Endothelial cell of umbilical vein (primary cell): ENCODE measurements around the gene CALHM6. TPM values are rescaled to one million over a fixed set of nuclear protein-coding genes. Genes with fewer than 3 reads are reported as not detected.

ENCODE experiments used
- BruUV-seq: library from RNA; stranded (reverse); fragments of 400-500 nt; replicated peaks from 2 replicates; lab custom pipeline; 2021; lab: Mats Ljungman, UMichigan
- CTCF ChIA-PET: fragments of 300-600, 350-600 bp; sonication (Branson Sonifier 250); formaldehyde crosslinking; loops from one replicate; lab custom pipeline; 2021; ENCODE audit warnings: antibody characterized with exemption, inconsistent platforms; lab: Charles Lee
- POLR2A ChIA-PET: fragments of 300-600, 350-600 bp; sonication (Branson Sonifier 250); formaldehyde crosslinking; loops from one replicate; lab custom pipeline; 2021; ENCODE audit warnings: antibody characterized with exemption, inconsistent platforms; lab: Charles Lee
- DNase-seq: peaks from one replicate; pipeline ENCODE4 v3.0.0-alpha.2; 2011; ENCODE audit warnings: low read depth, low spot score
- FAIRE-seq: peaks from 2 replicates; lab custom pipeline; 2011; peaks lifted over from hg19 to GRCh38; lab: Jason Lieb, UNC
- H2AFZ ChIP-seq: 2 replicates; pipeline ENCODE4 v1.6.0; 2012; ENCODE audit warnings: low read depth, low read length, control low read depth, inconsistent platforms
- H3K27ac ChIP-seq: 2 replicates; pipeline ENCODE4 v1.5.1; 2011; ENCODE audit warnings: low read depth, mild to moderate bottlenecking, control low read depth, low read length, moderate library complexity; ENCODE audit not compliant: insufficient read depth
- H3K27me3 ChIP-seq, 2 experiments: 2 replicates each; pipeline versions ENCODE4 v1.6.0 to v1.6.1; 2011; ENCODE audit warnings: low read length in 2 of 2, mixed read lengths in 1 of 2; ENCODE audit not compliant: control insufficient read depth in 2 of 2, insufficient read depth in 2 of 2
- H3K36me3 ChIP-seq, 2 experiments: 2 replicates in 1 of 2; 3 replicates in 1 of 2; pipeline ENCODE4 v1.5.1; 2011; ENCODE audit warnings: low read length in 2 of 2, mild to moderate bottlenecking in 1 of 2, moderate library complexity in 1 of 2; ENCODE audit not compliant: control insufficient read depth in 2 of 2, insufficient read depth in 2 of 2; ENCODE audit errors: extremely low read depth in 1 of 2
- H3K4me1 ChIP-seq: 3 replicates; pipeline ENCODE4 v1.5.1; 2011; ENCODE audit warnings: mild to moderate bottlenecking, low read length; ENCODE audit not compliant: control insufficient read depth, insufficient read depth; ENCODE audit errors: extremely low read depth
- H3K4me2 ChIP-seq: 2 replicates; pipeline ENCODE4 v1.6.1; 2011; ENCODE audit warnings: low read length, control low read depth, mixed read lengths; ENCODE audit not compliant: insufficient read depth
- H3K4me3 ChIP-seq, 3 experiments: fragments of 200-600 bp in 1 of 3; sonication (generic), shearing (Covaris generic) in 1 of 3; replicated peaks in 1 of 3; 2 replicates each; pipeline ENCODE4 v1.5.1; 2011 to 2016; ENCODE audit warnings: control low read depth in 3 of 3, low read length in 3 of 3, mild to moderate bottlenecking in 2 of 3, inconsistent platforms in 1 of 3, low read depth in 1 of 3, moderate library complexity in 1 of 3; ENCODE audit not compliant: insufficient read depth in 1 of 3
- H3K79me2 ChIP-seq: 2 replicates; pipeline ENCODE4 v1.6.0; 2012; ENCODE audit warnings: low read length, inconsistent platforms; ENCODE audit not compliant: control insufficient read depth, insufficient read depth
- H3K9ac ChIP-seq: replicated peaks from 2 replicates; pipeline ENCODE3; 2011; ENCODE audit warnings: low read length, control low read depth; ENCODE audit not compliant: insufficient read depth; ENCODE audit errors: extremely low read depth
- H3K9me1 ChIP-seq: replicated peaks from 3 replicates; pipeline ENCODE4 v1.6.0; 2011; ENCODE audit warnings: mild to moderate bottlenecking, low read length; ENCODE audit not compliant: control insufficient read depth, insufficient read depth; ENCODE audit errors: extremely low read depth
- H3K9me3 ChIP-seq: replicated peaks from 2 replicates; pipeline ENCODE4 v1.5.1; 2012; ENCODE audit warnings: low read length, inconsistent platforms; ENCODE audit not compliant: control insufficient read depth, insufficient read depth
- H4K20me1 ChIP-seq: replicated peaks from 2 replicates; pipeline ENCODE3; 2011; ENCODE audit warnings: mild to moderate bottlenecking, low read length; ENCODE audit not compliant: control insufficient read depth, insufficient read depth; ENCODE audit errors: extremely low read depth
- CTCF ChIP-seq, 2 donors: IDR thresholded peaks; 1 replicate in 1 of 2; 2 replicates in 1 of 2; pipeline ENCODE4 v1.5.1; 2011; ENCODE audit warnings: low read length in 2 of 2, mild to moderate bottlenecking in 2 of 2, moderate library complexity in 2 of 2, control low read depth in 1 of 2, inconsistent platforms in 1 of 2, low read depth in 1 of 2; ENCODE audit not compliant: insufficient read depth in 1 of 2; ENCODE audit errors: extremely low read depth in 1 of 2
- EZH2 ChIP-seq: IDR thresholded peaks from 2 replicates; pipeline ENCODE4 v1.6.1; 2012; ENCODE audit warnings: borderline replicate concordance, low read depth, mild to moderate bottlenecking, moderate library complexity, low read length, inconsistent platforms; ENCODE audit not compliant: severe bottlenecking
- FOS ChIP-seq: IDR thresholded peaks from 2 replicates; pipeline ENCODE4 v1.6.1; 2011; ENCODE audit warnings: mild to moderate bottlenecking, low read length, moderate library complexity, borderline replicate concordance; ENCODE audit not compliant: insufficient read depth
- GATA2 ChIP-seq: IDR thresholded peaks from 2 replicates; pipeline ENCODE4 v1.7.0; 2011; ENCODE audit warnings: low read depth, mild to moderate bottlenecking, moderate library complexity, mixed read lengths, low read length; ENCODE audit not compliant: insufficient read length, insufficient read depth
- JUN ChIP-seq: IDR thresholded peaks from 2 replicates; pipeline ENCODE4 v1.6.1; 2011; ENCODE audit warnings: borderline replicate concordance, low read depth; ENCODE audit not compliant: insufficient read length, insufficient read depth
- MAX ChIP-seq: IDR thresholded peaks from 2 replicates; pipeline ENCODE4 v1.6.1; 2011; ENCODE audit not compliant: insufficient read depth, insufficient read length
- MYC ChIP-seq: IDR thresholded peaks from one replicate; pipeline ENCODE4 v1.6.1; 2011; ENCODE audit warnings: mild to moderate bottlenecking, low read depth, low read length
- POLR2A ChIP-seq: IDR thresholded peaks from 2 replicates; pipeline ENCODE4 v1.6.1; 2012; ENCODE audit warnings: low read depth, mild to moderate bottlenecking, control low read depth, low read length
- POLR2AphosphoS5 ChIP-seq: IDR thresholded peaks from 2 replicates; pipeline ENCODE4 v1.6.1; 2012; ENCODE audit warnings: low read depth, mild to moderate bottlenecking, control low read depth, low read length, moderate library complexity; ENCODE audit not compliant: insufficient read depth
- dilution Hi-C: fragments of 300-500 bp; cut with MboI; formaldehyde crosslinking; loops from one replicate; pipeline ENCODE4 v1.15.0; 2019; ENCODE audit warnings: low sequenced_read_pairs; ENCODE audit not compliant: extremely low pct_ligation_motif_present
- intact Hi-C: fragments of 100-400 bp; cut with micrococcal nuclease; formaldehyde crosslinking; loops from one replicate; pipeline ENCODE4 v1.10.0; 2022
- polyA plus RNA-seq, 4 experiments: library from polyadenylated mRNA; depleted of rRNA in 3 of 4; stranded (reverse) in 3 of 4; unstranded in 1 of 4; fragments of >200 nt; gene quantifications; 2 replicates each; pipeline versions ENCODE4 v1.2.1 to v1.2.3, GENCODE V29; 2011 to 2012; ENCODE audit warnings: missing spikeins in 1 of 4
- total RNA-seq: library from RNA; stranded (reverse); gene quantifications from 2 replicates; pipeline ENCODE4 v1.2.3, GENCODE V29; 2021

The CALHM6 gene
- total and polyA plus RNA-seq, 2 donors (not counting 3 experiments of a cell fraction or from before 2014, with no cell fraction given), result 0.08 TPM; not detected in 1

GRCh38 chr6:116437656-116438055 lies 23.5 kb upstream of the CALHM6 start:
- H4K20me1 ChIP-seq, result no peaks in the 10 kb centered on the region
- TF ChIP-seq MAX (no peak), CTCF (IDR thresholded peaks at IDR 0.05; ENCODE audit: extremely low read depth in 1 of 2, insufficient read depth in 1 of 2, low read depth in 1 of 2, low read length in 2 of 2) (no peak), JUN (no peak), POLR2AphosphoS5 (no peak), FOS (no peak), EZH2 (no peak), POLR2A (no peak), MYC (no peak), GATA2 (no peak)
- no peak for DNase-seq
- no peaks in the 10 kb centered on the region for H3K27me3 ChIP-seq
- no peak overlapping the region for H3K4me2 ChIP-seq
- H3K4me1 ChIP-seq, result no peaks in the 10 kb centered on the region
- H2AFZ ChIP-seq, result no peak overlapping the region
- H3K79me2 ChIP-seq, result no peaks in the 10 kb centered on the region
- H3K27ac ChIP-seq, result no peak overlapping the region
- FAIRE-seq, result no peak
- BruUV-seq, result no TSS peak
- H3K9me3 ChIP-seq, result no peaks in the 10 kb centered on the region
- H3K36me3 ChIP-seq, result no peaks in the 10 kb centered on the region
- no peak overlapping the region for H3K9ac ChIP-seq
- H3K4me3 ChIP-seq, result no peak overlapping the region
- POLR2A ChIA-PET, result no interaction called here
- no peaks in the 10 kb centered on the region for H3K9me1 ChIP-seq
- intact Hi-C loops (no loop called here), dilution Hi-C loops (no loop called here)
- CTCF ChIA-PET, result no interaction called here
